ENCODE measurements around the gene MAPK6. TPM values are rescaled to one million over a fixed set of nuclear protein-coding genes. Genes with fewer than 3 reads are reported as not detected.
"Not testable (repeated sequence)": the region's sequence is repeated elsewhere in the genome, so short reads cannot be mapped to it uniquely, and the experiment has no call there.

MAPK6 gene
- total RNA-seq, 3 donors from 2014 or later = 20.8 to 32.2 (median 22.0) TPM

- Histone ChIP-seq H3K27me3 (no peaks in the 10 kb centered on the region), H3K36me3 (no peaks in the 10 kb centered on the region), H3K4me1 (no peaks in the 10 kb centered on the region), H3K27ac (no peak overlapping the region), H3K9me3 (no peaks in the 10 kb centered on the region), H3K4me3 (no peak overlapping the region)
- TF ChIP-seq CTCF (IDR thresholded peaks at IDR 0.05) (no peak), POLR2A (IDR thresholded peaks at IDR 0.05) (no peak), POLR2AphosphoS5 (IDR thresholded peaks at IDR 0.05) (no peak)
- no peak for DNase-seq (ENCODE audit: low spot score in 2 of 2)
- intact Hi-C loops (cut with DNase I; ENCODE audit: low total_unique reads) = no loop called here
These were observed 26.1 kb upstream of the MAPK6 start for GRCh38 chr15:51992953-51993352.

- Histone ChIP-seq H3K4me3 (no peak overlapping the region), H3K9me3 (no peaks in the 10 kb centered on the region), H3K4me1 (no peaks in the 10 kb centered on the region), H3K27me3 (no peaks in the 10 kb centered on the region), H3K36me3 (no peaks in the 10 kb centered on the region), H3K27ac (no peak overlapping the region)
- TF ChIP-seq POLR2A (IDR thresholded peaks at IDR 0.05) (no peak), POLR2AphosphoS5 (IDR thresholded peaks at IDR 0.05) (no peak), CTCF (IDR thresholded peaks at IDR 0.05) (no peak)
- intact Hi-C loops (cut with DNase I; ENCODE audit: low total_unique reads) = no loop called here
- DNase-seq (ENCODE audit: low spot score in 2 of 2) = no peak
These were observed 16.7 kb upstream of the MAPK6 start for GRCh38 chr15:52002351-52002750.

- H3K27me3 ChIP-seq; H3K9me3 ChIP-seq; H3K36me3 ChIP-seq; DNase-seq (ENCODE audit: low spot score in 2 of 2); intact Hi-C loops (cut with DNase I; ENCODE audit: low total_unique reads); H3K4me3 ChIP-seq; H3K27ac ChIP-seq; H3K4me1 ChIP-seq: not testable (repeated sequence)
These were observed 15.9 kb upstream of the MAPK6 start for GRCh38 chr15:52003089-52003488.

- H3K4me3 ChIP-seq = no peak overlapping the region
- TF ChIP-seq CTCF (IDR thresholded peaks at IDR 0.05) = no peak
- no peak for TF ChIP-seq POLR2A (IDR thresholded peaks at IDR 0.05)
- TF ChIP-seq POLR2AphosphoS5 (IDR thresholded peaks at IDR 0.05) = no peak
- H3K27me3 ChIP-seq = no peaks in the 10 kb centered on the region
- H3K27ac ChIP-seq = no peak overlapping the region
- H3K4me1 ChIP-seq = no peaks in the 10 kb centered on the region
- no peaks in the 10 kb centered on the region for H3K9me3 ChIP-seq
- intact Hi-C loops (cut with DNase I; ENCODE audit: low total_unique reads) = no loop called here
- H3K36me3 ChIP-seq = no peaks in the 10 kb centered on the region
- DNase-seq (ENCODE audit: low spot score in 2 of 2) = no peak
These were observed 15.3 kb upstream of the MAPK6 start for GRCh38 chr15:52003710-52004109.

- intact Hi-C loops (cut with DNase I; ENCODE audit: low total_unique reads) = no loop called here
- Histone ChIP-seq H3K27me3 (no peaks in the 10 kb centered on the region), H3K36me3 (no peaks in the 10 kb centered on the region), H3K4me3 (no peak overlapping the region), H3K27ac (no peak overlapping the region), H3K4me1 (no peaks in the 10 kb centered on the region), H3K9me3 (no peaks in the 10 kb centered on the region)
- no peak for DNase-seq (ENCODE audit: low spot score in 2 of 2)
- TF ChIP-seq POLR2AphosphoS5 (IDR thresholded peaks at IDR 0.05) (no peak), POLR2A (IDR thresholded peaks at IDR 0.05) (no peak), CTCF (IDR thresholded peaks at IDR 0.05) (no peak)
These were observed 14.2 kb upstream of the MAPK6 start for GRCh38 chr15:52004806-52005205.

Measured in breast epithelium (tissue), 4 donors.